Small intestine (tissue), 7 donors: Measurements from ENCODE around the gene TNFAIP8L2. TPM values are rescaled to one million over a fixed set of nuclear protein-coding genes. Genes with fewer than 3 reads are reported as not detected.

Source experiments
- DNase-seq, 2 donors: peaks; one replicate each; pipeline versions ENCODE4 v3.0.0 to v3.0.0-alpha.2; 2013
- FAIRE-seq: peaks from 2 replicates; lab custom pipeline; 2012; peaks lifted over from hg19 to GRCh38; lab: Jason Lieb, UNC
- H3K27ac ChIP-seq, 3 donors: one replicate each; pipeline ENCODE4 v1.5.1; 2013; ENCODE audit warnings: low read length in 2 of 3, mild to moderate bottlenecking in 2 of 3, control low read depth in 1 of 3, inconsistent platforms in 1 of 3, low read depth in 1 of 3, moderate library complexity in 1 of 3
- H3K27me3 ChIP-seq, 3 donors: one replicate each; pipeline ENCODE4 v1.6.1; 2013; ENCODE audit warnings: low read length in 3 of 3, inconsistent platforms in 1 of 3; ENCODE audit not compliant: control insufficient read depth in 3 of 3, insufficient read depth in 3 of 3
- H3K36me3 ChIP-seq, 3 donors: one replicate each; pipeline ENCODE4 v1.6.1; 2013; ENCODE audit warnings: low read length in 3 of 3, inconsistent platforms in 1 of 3, low read depth in 1 of 3, mild to moderate bottlenecking in 1 of 3, moderate library complexity in 1 of 3; ENCODE audit not compliant: control insufficient read depth in 3 of 3, insufficient read depth in 2 of 3
- H3K4me1 ChIP-seq, 3 donors: one replicate each; pipeline ENCODE4 v1.6.1; 2013; ENCODE audit warnings: low read length in 2 of 3, inconsistent platforms in 1 of 3, low read depth in 1 of 3, mild to moderate bottlenecking in 1 of 3, moderate library complexity in 1 of 3; ENCODE audit not compliant: control insufficient read depth in 3 of 3, insufficient read depth in 2 of 3
- H3K4me3 ChIP-seq, 3 donors: one replicate each; pipeline ENCODE4 v1.5.1; 2013; ENCODE audit warnings: low read length in 3 of 3, control low read depth in 1 of 3, inconsistent platforms in 1 of 3, low read depth in 1 of 3, mild to moderate bottlenecking in 1 of 3, moderate library complexity in 1 of 3
- H3K9me3 ChIP-seq, 2 donors: one replicate each; pipeline ENCODE4 v1.6.1; 2013; ENCODE audit warnings: low read depth in 1 of 2, low read length in 1 of 2; ENCODE audit not compliant: control insufficient read depth in 2 of 2, insufficient read depth in 1 of 2
- WGBS, 3 donors: extraction: QIAGEN DNeasy Blood & Tissue Kit; methylation state at CpG; one replicate each; pipeline ENCODE4 v1.1.7; 2013; 5-methylcytosine and 5-hydroxymethylcytosine counted together
- polyA plus RNA-seq, 4 donors: library from polyadenylated mRNA; stranded (reverse) in 3 of 4; unstranded in 1 of 4; fragments of 200-250 nt in 3 of 4; fragments of 120-200 nt in 1 of 4; gene quantifications; one replicate each; pipeline versions ENCODE4 v1.2.1 to v1.2.3, GENCODE V29; 2013
- donor health status: healthy with polysubstance abuse.
- donor health status: control.
- donor health status: control.
- donor health status: Bipolar disorder and iron deficiency.
- donor health status: healthy.

The TNFAIP8L2 gene
- polyA plus RNA-seq, 4 donors = 1.6 to 16.2 (median 4.8) TPM

GRCh38 chr1:151131701-151132334 lies 24.6 kb upstream of the TNFAIP8L2 start:
- 28 to 46% (median 43%) methylated on average over 33 to 39 of the region's 39 CpGs for WGBS, 3 donors
- peak overlapping the region in 2 of 3 donors; percentile 8 to 45 for H3K27ac ChIP-seq

GRCh38 chr1:151132335-151133017 lies 24.0 kb upstream of the TNFAIP8L2 start:
- peak overlapping the region in 1 of 3 donors; percentile 44 for H3K4me3 ChIP-seq
- H3K4me1 ChIP-seq = peaks cover 0 to 10% (median 3%) of the 10 kb centered on the region in 3 donors
- FAIRE-seq (no peak), DNase-seq (no peak)
- 70 to 79% (median 75%) methylated on average over 53 to 74 of the region's 74 CpGs for WGBS, 3 donors
- no peak overlapping the region for H3K27ac ChIP-seq
- H3K9me3 ChIP-seq = no peaks in the 10 kb centered on the region
- H3K27me3 ChIP-seq = peaks cover 0 to 21% (median 0%) of the 10 kb centered on the region in 3 donors
- H3K36me3 ChIP-seq = peaks cover 0 to 41% (median 0%) of the 10 kb centered on the region in 3 donors

More at GRCh38 chr1:151131701-151132334, 24.6 kb upstream of the TNFAIP8L2 start:
- DNase-seq (peak; percentile 27 to 40), FAIRE-seq (no peak)
- no peaks in the 10 kb centered on the region for H3K9me3 ChIP-seq
- H3K27me3 ChIP-seq = peaks cover 0 to 21% (median 0%) of the 10 kb centered on the region in 3 donors
- peaks cover 0 to 10% (median 3%) of the 10 kb centered on the region in 3 donors for H3K4me1 ChIP-seq
- H3K36me3 ChIP-seq = peaks cover 0 to 37% (median 0%) of the 10 kb centered on the region in 3 donors
- H3K4me3 ChIP-seq = peak overlapping the region in 2 of 3 donors; percentile 6 to 44

- H3K4me3 ChIP-seq = no peak overlapping the region
- DNase-seq (no peak), FAIRE-seq (no peak)
- no peaks in the 10 kb centered on the region for H3K9me3 ChIP-seq
- H3K36me3 ChIP-seq = peaks cover 0 to 48% (median 0%) of the 10 kb centered on the region in 3 donors
- peaks cover 0 to 21% (median 0%) of the 10 kb centered on the region in 3 donors for H3K27me3 ChIP-seq
- WGBS, 3 donors = 82 to 93% (median 88%) methylated on average over 37 to 65 of the region's 65 CpGs
- H3K27ac ChIP-seq = no peak overlapping the region
- peaks cover 0 to 10% (median 3%) of the 10 kb centered on the region in 3 donors for H3K4me1 ChIP-seq
Measured at GRCh38 chr1:151133018-151133806, 23.2 kb upstream of the TNFAIP8L2 start.

GRCh38 chr1:151134396-151134795 lies 22.1 kb upstream of the TNFAIP8L2 start:
- DNase-seq = no peak
- H3K36me3 ChIP-seq = peaks cover 0 to 58% (median 0%) of the 10 kb centered on the region in 3 donors
- no peak overlapping the region for H3K4me3 ChIP-seq
- WGBS, 3 donors = 73 to 85% (median 76%) methylated on average over 3 of the region's 3 CpGs
- H3K27me3 ChIP-seq = peaks cover 0 to 21% (median 0%) of the 10 kb centered on the region in 3 donors
- peaks cover 0 to 10% (median 3%) of the 10 kb centered on the region in 3 donors for H3K4me1 ChIP-seq
- no peak for FAIRE-seq
- H3K27ac ChIP-seq = no peak overlapping the region
- no peaks in the 10 kb centered on the region for H3K9me3 ChIP-seq

GRCh38 chr1:151134991-151135390 lies 21.5 kb upstream of the TNFAIP8L2 start:
- Histone ChIP-seq H3K9me3 (no peaks in the 10 kb centered on the region), H3K27ac (no peak overlapping the region), H3K4me1 (peaks cover 0 to 10% (median 3%) of the 10 kb centered on the region in 3 donors), H3K27me3 (peaks cover 0 to 21% (median 0%) of the 10 kb centered on the region in 3 donors), H3K36me3 (peaks cover 0 to 64% (median 0%) of the 10 kb centered on the region in 3 donors), H3K4me3 (no peak overlapping the region)
- FAIRE-seq = no peak
- DNase-seq = no peak
- 94 to 98% (median 97%) methylated on average over 7 of the region's 7 CpGs for WGBS, 3 donors

GRCh38 chr1:151135433-151136385 lies 20.7 kb upstream of the TNFAIP8L2 start:
- WGBS, 3 donors = 82 to 93% (median 89%) methylated on average over 12 of the region's 12 CpGs
- no peak for DNase-seq
- H3K27me3 ChIP-seq = peaks cover 0 to 19% (median 0%) of the 10 kb centered on the region in 3 donors
- no peak overlapping the region for H3K4me3 ChIP-seq
- FAIRE-seq = no peak
- H3K9me3 ChIP-seq = no peaks in the 10 kb centered on the region
- H3K36me3 ChIP-seq = peaks cover 0 to 66% (median 0%) of the 10 kb centered on the region in 3 donors
- peaks cover 0 to 8% (median 3%) of the 10 kb centered on the region in 3 donors for H3K4me1 ChIP-seq
- H3K27ac ChIP-seq = no peak overlapping the region

GRCh38 chr1:151137789-151138188 lies 18.7 kb upstream of the TNFAIP8L2 start:
- no peak for DNase-seq
- no peak overlapping the region for H3K27ac ChIP-seq
- no peaks in the 10 kb centered on the region for H3K9me3 ChIP-seq
- H3K4me3 ChIP-seq = no peak overlapping the region
- WGBS, 3 donors = 90 to 96% (median 95%) methylated on average over 7 of the region's 7 CpGs
- H3K4me1 ChIP-seq = no peaks in the 10 kb centered on the region
- peaks cover 0 to 75% (median 0%) of the 10 kb centered on the region in 3 donors for H3K36me3 ChIP-seq
- H3K27me3 ChIP-seq = peaks cover 0 to 5% (median 0%) of the 10 kb centered on the region in 3 donors
- no peak for FAIRE-seq
